ENCODE measurements around the gene STYXL2.

Gene STYXL2

DNA sequence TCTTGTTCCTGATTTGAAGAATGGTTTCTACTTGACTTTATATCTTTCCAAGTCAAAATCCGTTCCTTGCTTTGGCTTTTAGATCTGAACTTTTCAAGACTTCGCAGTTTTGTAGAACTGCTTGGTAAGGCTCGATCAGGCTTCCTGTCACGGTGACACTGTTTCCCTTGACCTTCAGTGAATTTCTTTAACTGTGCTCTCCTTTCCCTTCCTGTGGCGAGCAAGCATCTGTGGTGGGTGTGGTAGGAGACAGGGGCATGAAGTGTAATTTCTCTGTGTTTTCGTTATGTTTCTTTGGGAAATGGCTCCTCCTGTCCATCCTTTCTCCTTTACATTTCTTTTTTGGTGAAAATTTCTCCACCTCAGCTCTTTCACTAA is 10.4 kb downstream of the STYXL2 start:
- no peaks in the 10 kb centered on the region for H3K9me3 ChIP-seq (replicated peaks; ENCODE audit: insufficient read depth, low read length)
- no peak overlapping the region for H3K4me2 ChIP-seq (ENCODE audit: low read depth, low read length)
- H3K79me2 ChIP-seq (ENCODE audit: low read length) = no peaks in the 10 kb centered on the region
- TF ChIP-seq EZH2phosphoT487 (IDR thresholded peaks at IDR 0.05; ENCODE audit: low read length) (no peak), EZH2 (optimal IDR thresholded peaks at IDR 0.05; ENCODE audit: low read depth, low read length) (no peak), CTCF (IDR thresholded peaks at IDR 0.05; ENCODE audit: low read length) (no peak)
- no peak overlapping the region for H2AFZ ChIP-seq (ENCODE audit: low read length)
- no peak overlapping the region for H3K4me3 ChIP-seq (ENCODE audit: low read length)
- H4K20me1 ChIP-seq (ENCODE audit: insufficient read depth, low read length) = no peaks in the 10 kb centered on the region
- H3K27me3 ChIP-seq (replicated peaks; ENCODE audit: insufficient read depth, low read length) = no peaks in the 10 kb centered on the region
- H3F3A ChIP-seq (ENCODE audit: insufficient read depth, low read length) = no peaks in the 10 kb centered on the region
- H3K36me3 ChIP-seq (replicated peaks; ENCODE audit: insufficient read depth, low read length) = no peaks in the 10 kb centered on the region
- no peaks in the 10 kb centered on the region for H3K9me2 ChIP-seq (replicated peaks; ENCODE audit: insufficient read depth, low read length)
- DNase-seq = no peak
- H3K27ac ChIP-seq (ENCODE audit: low read length) = no peak overlapping the region
- peaks cover 7% of the 10 kb centered on the region for H3K4me1 ChIP-seq (ENCODE audit: low read length)
- no peak overlapping the region for H3K9ac ChIP-seq (ENCODE audit: low read length)

GRCh38 chr1:167105271-167106118 is 11.6 kb downstream of the STYXL2 start:
- Histone ChIP-seq H2AFZ (ENCODE audit: low read length) (no peak overlapping the region), H3K9ac (ENCODE audit: low read length) (no peak overlapping the region), H3K4me2 (ENCODE audit: low read depth, low read length) (no peak overlapping the region), H3K79me2 (ENCODE audit: low read length) (no peaks in the 10 kb centered on the region), H3K4me3 (ENCODE audit: low read length) (no peak overlapping the region), H4K20me1 (ENCODE audit: insufficient read depth, low read length) (no peaks in the 10 kb centered on the region), H3K36me3 (replicated peaks; ENCODE audit: insufficient read depth, low read length) (no peaks in the 10 kb centered on the region), H3K27me3 (replicated peaks; ENCODE audit: insufficient read depth, low read length) (no peaks in the 10 kb centered on the region), H3K9me2 (replicated peaks; ENCODE audit: insufficient read depth, low read length) (no peaks in the 10 kb centered on the region), H3F3A (ENCODE audit: insufficient read depth, low read length) (no peaks in the 10 kb centered on the region), H3K27ac (ENCODE audit: low read length) (no peak overlapping the region), H3K4me1 (ENCODE audit: low read length) (peaks cover 10% of the 10 kb centered on the region), H3K9me3 (replicated peaks; ENCODE audit: insufficient read depth, low read length) (no peaks in the 10 kb centered on the region)
- TF ChIP-seq EZH2 (optimal IDR thresholded peaks at IDR 0.05; ENCODE audit: low read depth, low read length) = no peak
- no peak for TF ChIP-seq CTCF (IDR thresholded peaks at IDR 0.05; ENCODE audit: low read length)
- TF ChIP-seq EZH2phosphoT487 (IDR thresholded peaks at IDR 0.05; ENCODE audit: low read length) = no peak
- DNase-seq = no peak

- no peak for TF ChIP-seq EZH2 (optimal IDR thresholded peaks at IDR 0.05; ENCODE audit: low read depth, low read length)
- TF ChIP-seq EZH2phosphoT487 (IDR thresholded peaks at IDR 0.05; ENCODE audit: low read length) = no peak
- no peak for TF ChIP-seq CTCF (IDR thresholded peaks at IDR 0.05; ENCODE audit: low read length)
- H3K4me3 ChIP-seq (ENCODE audit: low read length) = no peak overlapping the region
- DNase-seq = no peak
- no peak overlapping the region for H3K27ac ChIP-seq (ENCODE audit: low read length)
- no peak overlapping the region for H3K4me2 ChIP-seq (ENCODE audit: low read depth, low read length)
- H3F3A ChIP-seq (ENCODE audit: insufficient read depth, low read length) = no peaks in the 10 kb centered on the region
- H4K20me1 ChIP-seq (ENCODE audit: insufficient read depth, low read length) = no peaks in the 10 kb centered on the region
- H3K36me3 ChIP-seq (replicated peaks; ENCODE audit: insufficient read depth, low read length) = no peaks in the 10 kb centered on the region
- H2AFZ ChIP-seq (ENCODE audit: low read length) = no peak overlapping the region
- H3K27me3 ChIP-seq (replicated peaks; ENCODE audit: insufficient read depth, low read length) = no peaks in the 10 kb centered on the region
- peaks cover 10% of the 10 kb centered on the region for H3K4me1 ChIP-seq (ENCODE audit: low read length)
- H3K9ac ChIP-seq (ENCODE audit: low read length) = no peak overlapping the region
- H3K9me2 ChIP-seq (replicated peaks; ENCODE audit: insufficient read depth, low read length) = no peaks in the 10 kb centered on the region
- no peaks in the 10 kb centered on the region for H3K79me2 ChIP-seq (ENCODE audit: low read length)
- H3K9me3 ChIP-seq (replicated peaks; ENCODE audit: insufficient read depth, low read length) = no peaks in the 10 kb centered on the region
Measured at GRCh38 chr1:167106119-167106461, 12.2 kb downstream of the STYXL2 start.

Data from MM.1S (cell line).